SK-N-SH (cell line): ENCODE data around the gene C9. TPM values are rescaled to one million over a fixed set of nuclear protein-coding genes. Genes with fewer than 3 reads are reported as not detected.

Experiments used
- CTCF ChIA-PET: fragments of 300-600, 350-600 bp; formaldehyde crosslinking; extraction: SDS; loops from one replicate; lab custom pipeline; 2021; lab: Yijun Ruan, JAX
- POLR2A ChIA-PET: fragments of 350-600 bp; sonication (Branson Sonifier 250); formaldehyde crosslinking; extraction: SDS; loops from one replicate; lab custom pipeline; 2020; ENCODE audit warnings: antibody characterized with exemption, inconsistent platforms; lab: Yijun Ruan, JAX
- DNase-seq: peaks from one replicate; pipeline ENCODE4 v3.0.0; 2012
- H2AFZ ChIP-seq: fragments of 200-600 bp; sonication (generic); 2 replicates; pipeline ENCODE4 v1.8.1; 2016; ENCODE audit warnings: antibody characterized with exemption, mild to moderate bottlenecking, low read depth
- H3F3A ChIP-seq: fragments of 200-600 bp; sonication (generic); replicated peaks from 2 replicates; pipeline ENCODE3; 2016; ENCODE audit warnings: antibody characterized with exemption, mild to moderate bottlenecking; ENCODE audit not compliant: insufficient read depth
- H3K27ac ChIP-seq, 2 experiments: fragments of 200-500 bp in 1 of 2; fragments of 200-600 bp in 1 of 2; sonication (Bioruptor generic) in 1 of 2; sonication (generic), shearing (Covaris generic) in 1 of 2; 2 replicates each; pipeline versions ENCODE4 v1.5.1 to v1.6.1; 2014 to 2016; ENCODE audit warnings: low read depth in 2 of 2, inconsistent platforms in 1 of 2, low read length in 1 of 2, mild to moderate bottlenecking in 1 of 2, mixed read lengths in 1 of 2
- H3K27me3 ChIP-seq: fragments of 200-600 bp; sonication (generic), shearing (Covaris generic); 2 replicates; pipeline ENCODE4 v1.6.1; 2016; ENCODE audit warnings: mixed run types; ENCODE audit not compliant: insufficient read depth
- H3K36me3 ChIP-seq, 2 experiments: fragments of 200-500 bp in 1 of 2; fragments of 200-600 bp in 1 of 2; sonication (Bioruptor generic) in 1 of 2; sonication (generic) in 1 of 2; replicated peaks in 1 of 2; 2 replicates each; pipeline versions ENCODE3 to v1.5.1; 2014 to 2016; ENCODE audit warnings: low read length in 1 of 2, mild to moderate bottlenecking in 1 of 2; ENCODE audit not compliant: insufficient read depth in 2 of 2, control insufficient read depth in 1 of 2
- H3K4me1 ChIP-seq, 2 experiments: fragments of 200-500 bp in 1 of 2; fragments of 200-600 bp in 1 of 2; sonication (Bioruptor generic) in 1 of 2; sonication (generic), shearing (Covaris generic) in 1 of 2; 2 replicates each; pipeline versions ENCODE4 v1.5.1 to v1.6.1; 2014 to 2016; ENCODE audit warnings: low read depth in 1 of 2, low read length in 1 of 2, mixed run types in 1 of 2; ENCODE audit not compliant: insufficient read depth in 2 of 2, control insufficient read depth in 1 of 2
- H3K4me2 ChIP-seq: fragments of 200-600 bp; sonication (generic), shearing (Covaris generic); 2 replicates; pipeline ENCODE4 v1.6.1; 2017; ENCODE audit warnings: mixed run types
- H3K4me3 ChIP-seq, 2 experiments: fragments of 200-500 bp in 1 of 2; fragments of 200-600 bp in 1 of 2; sonication (Bioruptor generic) in 1 of 2; sonication (generic), shearing (Covaris generic) in 1 of 2; 2 replicates each; pipeline versions ENCODE4 v1.5.1 to v1.8.1; 2014 to 2016; ENCODE audit warnings: low read depth in 2 of 2, inconsistent platforms in 1 of 2, low read length in 1 of 2, mild to moderate bottlenecking in 1 of 2, mixed read lengths in 1 of 2, moderate library complexity in 1 of 2
- H3K79me2 ChIP-seq: fragments of 200-600 bp; sonication (generic); 2 replicates; pipeline ENCODE4 v1.8.1; 2017; ENCODE audit warnings: mild to moderate bottlenecking; ENCODE audit not compliant: insufficient read depth
- H3K9ac ChIP-seq: fragments of 200-600 bp; sonication (generic); 2 replicates; pipeline ENCODE4 v1.6.1; 2017; ENCODE audit warnings: mixed run types
- H3K9me2 ChIP-seq: fragments of 200-600 bp; sonication (generic); 2 replicates; pipeline ENCODE4 v1.6.1; 2017; ENCODE audit warnings: mixed run types
- H3K9me3 ChIP-seq: fragments of 200-600 bp; sonication (generic); 2 replicates; pipeline ENCODE4 v1.6.1; 2017; ENCODE audit warnings: mixed run types, mild to moderate bottlenecking, moderate library complexity
- H4K20me1 ChIP-seq: fragments of 200-600 bp; sonication (generic); 2 replicates; pipeline ENCODE4 v1.6.1; 2017; ENCODE audit warnings: mild to moderate bottlenecking, mixed run types; ENCODE audit not compliant: insufficient read depth
- ELF1 ChIP-seq: IDR thresholded peaks from 2 replicates; pipeline ENCODE4 v1.4.0; 2012
- EP300 ChIP-seq, 2 experiments: IDR thresholded peaks; 2 replicates each; pipeline versions ENCODE4 v1.4.0 to v1.6.1; 2012; ENCODE audit warnings: borderline replicate concordance in 1 of 2, low read depth in 1 of 2, low read length in 1 of 2
- FOSL2 ChIP-seq: IDR thresholded peaks from 2 replicates; pipeline ENCODE4 v1.4.0; 2012; ENCODE audit warnings: low read depth, mild to moderate bottlenecking, moderate library complexity, borderline replicate concordance
- GABPA ChIP-seq: IDR thresholded peaks from 2 replicates; pipeline ENCODE4 v1.4.0; 2012; ENCODE audit warnings: low read depth, mild to moderate bottlenecking
- MEF2A ChIP-seq: IDR thresholded peaks from 2 replicates; pipeline ENCODE4 v1.4.0; 2012; ENCODE audit warnings: low read depth, borderline replicate concordance
- MXI1 ChIP-seq: IDR thresholded peaks from 2 replicates; pipeline ENCODE4 v1.6.1; 2012; ENCODE audit warnings: mild to moderate bottlenecking, low read depth, low read length, improper control_type of control experiment
- NFIC ChIP-seq: IDR thresholded peaks from 2 replicates; pipeline ENCODE4 v1.4.0; 2012; ENCODE audit warnings: borderline replicate concordance
- POLR2AphosphoS5 ChIP-seq: IDR thresholded peaks from 2 replicates; pipeline ENCODE4 v1.6.1; 2012; ENCODE audit warnings: low read depth, low read length
- RXRA ChIP-seq: IDR thresholded peaks from 2 replicates; pipeline ENCODE4 v1.4.0; 2012; ENCODE audit warnings: low read depth, mild to moderate bottlenecking, borderline replicate concordance
- SIN3A ChIP-seq: IDR thresholded peaks from 2 replicates; pipeline ENCODE4 v1.6.1; 2012; ENCODE audit warnings: low read depth, mild to moderate bottlenecking, low read length, moderate library complexity, borderline replicate concordance
- TCF12 ChIP-seq: IDR thresholded peaks from 2 replicates; pipeline ENCODE4 v1.4.0; 2012
- TEAD4 ChIP-seq: IDR thresholded peaks from 2 replicates; pipeline ENCODE4 v1.4.0; 2012; ENCODE audit warnings: mild to moderate bottlenecking, borderline replicate concordance; ENCODE audit not compliant: insufficient read depth
- WGBS: methylation state at CpG from one replicate; pipeline ENCODE4 v1.1.6; 2017; ENCODE audit warnings: low lambda C conversion rate; 5-methylcytosine and 5-hydroxymethylcytosine counted together
- polyA plus RNA-seq, 3 experiments: library from polyadenylated mRNA; depleted of rRNA; stranded (reverse); fragments of >200 nt; gene quantifications; 2 replicates each; pipeline ENCODE4 v1.2.3, GENCODE V29; 2012
- TF ChIP-seq, protein P1 (sequence below): IDR thresholded peaks from 2 replicates; pipeline ENCODE4 v1.6.1; 2012; ENCODE audit warnings: mild to moderate bottlenecking, low read depth, low read length, moderate library complexity
- TF ChIP-seq, protein P2 (sequence below): IDR thresholded peaks from 2 replicates; pipeline ENCODE4 v1.4.0; 2012; ENCODE audit warnings: low read depth, borderline replicate concordance
- TF ChIP-seq, protein P3 (sequence below): fragments of 150-350 bp; IDR thresholded peaks from 2 replicates; pipeline ENCODE4 v1.6.1; 2016; ENCODE audit warnings: mild to moderate bottlenecking, low read depth, low read length
- TF ChIP-seq, protein P4 (sequence below): IDR thresholded peaks from 2 replicates; pipeline ENCODE4 v1.4.0; 2012; ENCODE audit warnings: low read depth

C9 gene
- polyA plus RNA-seq, 1 of the 3 experiments (the other 2 are of a cell fraction), result not detected

DNA sequence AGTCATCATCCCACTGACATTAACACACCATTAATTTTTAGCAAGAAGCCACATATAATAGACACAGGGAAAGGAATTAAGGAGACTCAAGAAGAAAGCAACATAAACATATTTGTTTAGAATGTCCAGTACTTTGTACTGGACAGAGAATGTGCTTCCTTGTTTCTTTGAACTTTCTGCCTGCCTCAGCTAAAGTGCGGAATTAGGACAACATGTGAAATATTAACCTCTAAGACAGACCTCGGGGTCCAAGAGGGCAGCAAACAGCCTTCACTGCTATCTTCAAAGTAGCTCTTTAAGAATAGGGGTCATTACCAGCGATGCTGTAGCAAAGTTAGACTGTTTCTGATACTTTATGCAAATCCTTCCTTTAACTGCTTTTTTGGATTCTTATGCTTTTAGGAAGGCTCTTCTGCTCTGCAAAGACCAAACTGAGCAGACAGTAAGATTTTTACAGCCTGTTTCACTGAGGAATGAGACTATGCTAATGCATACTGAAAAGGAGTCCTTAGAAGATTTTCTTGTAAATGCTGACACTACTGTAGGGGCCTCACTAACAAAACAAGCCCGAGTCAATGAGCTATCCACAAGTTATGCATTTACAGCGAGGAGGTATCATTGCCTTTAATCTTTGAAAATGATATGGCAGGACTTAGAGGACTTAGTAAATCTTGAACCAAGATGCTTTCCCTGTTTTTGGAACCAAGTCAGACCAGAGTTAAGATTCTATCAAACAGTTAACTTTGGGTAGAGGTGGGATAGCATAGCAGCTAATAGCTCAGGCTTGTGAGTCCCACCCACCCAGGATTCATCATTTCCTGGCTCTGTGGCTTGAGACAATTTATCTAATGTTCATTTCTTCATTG, 36.7 kb upstream of the C9 start:
- Histone ChIP-seq H2AFZ (no peak overlapping the region), H3K4me2 (peak overlapping the region; percentile 56), H3K4me3 (no peak overlapping the region), H3K27ac (peak overlapping the region; percentile 22 to 99; a peak in 3 of 4 replicates), H3F3A (peaks cover 45% of the 10 kb centered on the region), H3K9me3 (no peaks in the 10 kb centered on the region), H3K36me3 (peaks cover 0 to 22% of the 10 kb centered on the region in 2 experiments), H3K9ac (peak overlapping the region; percentile 35; the same call in 1 of the 2 replicates), H3K9me2 (no peaks in the 10 kb centered on the region), H4K20me1 (no peaks in the 10 kb centered on the region), H3K27me3 (no peaks in the 10 kb centered on the region), H3K4me1 (peaks cover 0 to 40% of the 10 kb centered on the region in 2 experiments; a peak in 3 of 4 replicates), H3K79me2 (peaks cover 60% of the 10 kb centered on the region)
- no peak for DNase-seq
- POLR2A ChIA-PET, result no interaction called here
- no peak for TF ChIP-seq NFIC
- CTCF ChIA-PET, result interaction anchor here (0.9 to 1.4 kb wide), 3 partner anchors 21 to 147 kb away, joined by 3 read pairs; no protein-coding TSS in a partner anchor
- 34% methylated on average over 4 of the region's 5 CpGs for whole genome bisulfite sequencing

DNA sequence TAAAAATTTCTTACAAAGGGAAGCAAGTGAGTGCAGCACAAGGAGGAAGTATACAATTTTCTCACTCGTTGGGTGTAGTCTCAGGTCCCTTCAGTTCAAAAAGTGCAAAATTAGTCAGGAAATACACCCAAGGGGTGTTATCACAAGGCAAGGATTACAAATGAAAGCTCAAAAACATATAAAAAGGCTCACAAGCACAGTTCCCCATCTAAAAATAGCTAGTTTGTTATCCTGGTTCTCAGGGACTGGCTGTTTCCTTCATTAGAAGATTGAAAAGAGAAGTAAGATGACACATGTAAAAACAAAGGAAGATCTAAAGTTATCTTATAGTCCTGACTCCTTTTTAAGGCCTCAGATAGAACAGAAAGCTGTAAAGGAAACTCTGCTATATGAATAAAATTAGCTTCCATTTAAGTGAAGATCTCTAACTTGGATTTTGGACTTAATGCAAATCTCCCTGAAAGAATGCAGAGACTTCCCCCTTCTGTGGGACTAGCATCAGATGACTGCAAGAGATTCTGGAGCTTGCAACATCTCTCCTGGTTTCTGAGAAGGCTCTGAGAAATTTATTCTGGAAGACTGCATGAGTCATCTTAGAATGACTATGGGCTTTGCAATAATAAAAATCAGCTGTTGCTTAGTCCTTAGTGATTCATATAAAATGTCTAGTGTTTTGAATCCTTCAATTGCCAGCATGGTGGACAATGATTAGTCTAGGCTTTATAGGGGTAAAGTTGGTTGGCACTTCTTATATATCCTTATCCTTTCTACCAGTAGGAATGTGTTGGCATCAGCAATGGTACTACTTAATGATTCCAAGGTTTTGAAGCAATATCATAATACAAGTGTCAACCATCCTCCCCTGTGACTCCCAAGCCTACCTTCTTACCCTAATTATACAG, 35.1 kb upstream of the C9 start:
- ChIA-PET CTCF (interaction anchor here (0.7 to 1.4 kb wide), 3 partner anchors 20 to 24 kb away, joined by 3 to 4 read pairs (median 3); no protein-coding TSS in a partner anchor), POLR2A (no interaction called here)
- H3K9ac ChIP-seq, result peak overlapping the region; percentile 70
- no peaks in the 10 kb centered on the region for H3K9me3 ChIP-seq
- WGBS, result 35% methylated on average over 1 of the region's 1 CpG
- H4K20me1 ChIP-seq, result no peaks in the 10 kb centered on the region
- peaks cover 45% of the 10 kb centered on the region for H3F3A ChIP-seq
- H3K27ac ChIP-seq, result peak overlapping the region; percentile 81 to 99
- H3K79me2 ChIP-seq, result peaks cover 48% of the 10 kb centered on the region
- H3K9me2 ChIP-seq, result no peaks in the 10 kb centered on the region
- H3K36me3 ChIP-seq, result peaks cover 0 to 22% of the 10 kb centered on the region in 2 experiments
- H2AFZ ChIP-seq, result peak overlapping the region; percentile 10; the same call in 1 of the 2 replicates
- H3K4me2 ChIP-seq, result peak overlapping the region; percentile 69; the same call in 1 of the 2 replicates
- H3K4me3 ChIP-seq, result peak overlapping the region in 1 of 2 experiments; percentile 17; a peak in 1 of 4 replicates
- peaks cover 0 to 50% of the 10 kb centered on the region in 2 experiments; a peak in 3 of 4 replicates for H3K4me1 ChIP-seq
- DNase-seq, result no peak
- no peaks in the 10 kb centered on the region for H3K27me3 ChIP-seq
- peak; percentile 95 for TF ChIP-seq TCF12
- TF ChIP-seq MXI1, result no peak
- peak; percentile 99 for TF ChIP-seq FOSL2
- TF ChIP-seq POLR2AphosphoS5, result peak; percentile 68; the same call in 1 of the 2 replicates
- peak; percentile 46 to 73; a peak in 2 of 4 replicates for TF ChIP-seq EP300 (IDR thresholded peaks at IDR 0.05; ENCODE audit: borderline replicate concordance in 1 of 2, low read depth in 1 of 2, low read length in 1 of 2)
- TF ChIP-seq, protein P1, sequence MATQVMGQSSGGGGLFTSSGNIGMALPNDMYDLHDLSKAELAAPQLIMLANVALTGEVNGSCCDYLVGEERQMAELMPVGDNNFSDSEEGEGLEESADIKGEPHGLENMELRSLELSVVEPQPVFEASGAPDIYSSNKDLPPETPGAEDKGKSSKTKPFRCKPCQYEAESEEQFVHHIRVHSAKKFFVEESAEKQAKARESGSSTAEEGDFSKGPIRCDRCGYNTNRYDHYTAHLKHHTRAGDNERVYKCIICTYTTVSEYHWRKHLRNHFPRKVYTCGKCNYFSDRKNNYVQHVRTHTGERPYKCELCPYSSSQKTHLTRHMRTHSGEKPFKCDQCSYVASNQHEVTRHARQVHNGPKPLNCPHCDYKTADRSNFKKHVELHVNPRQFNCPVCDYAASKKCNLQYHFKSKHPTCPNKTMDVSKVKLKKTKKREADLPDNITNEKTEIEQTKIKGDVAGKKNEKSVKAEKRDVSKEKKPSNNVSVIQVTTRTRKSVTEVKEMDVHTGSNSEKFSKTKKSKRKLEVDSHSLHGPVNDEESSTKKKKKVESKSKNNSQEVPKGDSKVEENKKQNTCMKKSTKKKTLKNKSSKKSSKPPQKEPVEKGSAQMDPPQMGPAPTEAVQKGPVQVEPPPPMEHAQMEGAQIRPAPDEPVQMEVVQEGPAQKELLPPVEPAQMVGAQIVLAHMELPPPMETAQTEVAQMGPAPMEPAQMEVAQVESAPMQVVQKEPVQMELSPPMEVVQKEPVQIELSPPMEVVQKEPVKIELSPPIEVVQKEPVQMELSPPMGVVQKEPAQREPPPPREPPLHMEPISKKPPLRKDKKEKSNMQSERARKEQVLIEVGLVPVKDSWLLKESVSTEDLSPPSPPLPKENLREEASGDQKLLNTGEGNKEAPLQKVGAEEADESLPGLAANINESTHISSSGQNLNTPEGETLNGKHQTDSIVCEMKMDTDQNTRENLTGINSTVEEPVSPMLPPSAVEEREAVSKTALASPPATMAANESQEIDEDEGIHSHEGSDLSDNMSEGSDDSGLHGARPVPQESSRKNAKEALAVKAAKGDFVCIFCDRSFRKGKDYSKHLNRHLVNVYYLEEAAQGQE, result no peak
- TF ChIP-seq, protein P2, sequence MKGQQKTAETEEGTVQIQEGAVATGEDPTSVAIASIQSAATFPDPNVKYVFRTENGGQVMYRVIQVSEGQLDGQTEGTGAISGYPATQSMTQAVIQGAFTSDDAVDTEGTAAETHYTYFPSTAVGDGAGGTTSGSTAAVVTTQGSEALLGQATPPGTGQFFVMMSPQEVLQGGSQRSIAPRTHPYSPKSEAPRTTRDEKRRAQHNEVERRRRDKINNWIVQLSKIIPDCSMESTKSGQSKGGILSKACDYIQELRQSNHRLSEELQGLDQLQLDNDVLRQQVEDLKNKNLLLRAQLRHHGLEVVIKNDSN, result peak; percentile 34; the same call in 1 of the 2 replicates
- TF ChIP-seq, protein P3, sequence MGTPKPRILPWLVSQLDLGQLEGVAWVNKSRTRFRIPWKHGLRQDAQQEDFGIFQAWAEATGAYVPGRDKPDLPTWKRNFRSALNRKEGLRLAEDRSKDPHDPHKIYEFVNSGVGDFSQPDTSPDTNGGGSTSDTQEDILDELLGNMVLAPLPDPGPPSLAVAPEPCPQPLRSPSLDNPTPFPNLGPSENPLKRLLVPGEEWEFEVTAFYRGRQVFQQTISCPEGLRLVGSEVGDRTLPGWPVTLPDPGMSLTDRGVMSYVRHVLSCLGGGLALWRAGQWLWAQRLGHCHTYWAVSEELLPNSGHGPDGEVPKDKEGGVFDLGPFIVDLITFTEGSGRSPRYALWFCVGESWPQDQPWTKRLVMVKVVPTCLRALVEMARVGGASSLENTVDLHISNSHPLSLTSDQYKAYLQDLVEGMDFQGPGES, result no peak
- peak; percentile 70; the same call in 1 of the 2 replicates for TF ChIP-seq NFIC
- TF ChIP-seq SIN3A, result no peak
- TF ChIP-seq ELF1, result peak; percentile 28; the same call in 1 of the 2 replicates
- TF ChIP-seq GABPA, result no peak
- TF ChIP-seq TEAD4, result peak; percentile 70
- 0 out of 2 replicates have a peak, but pooled peaks have one; percentile 43 for TF ChIP-seq RXRA
- TF ChIP-seq, protein P4, sequence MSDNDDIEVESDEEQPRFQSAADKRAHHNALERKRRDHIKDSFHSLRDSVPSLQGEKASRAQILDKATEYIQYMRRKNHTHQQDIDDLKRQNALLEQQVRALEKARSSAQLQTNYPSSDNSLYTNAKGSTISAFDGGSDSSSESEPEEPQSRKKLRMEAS, result peak; percentile 69; the same call in 1 of the 2 replicates
- TF ChIP-seq MEF2A, result peak; percentile 38; the same call in 1 of the 2 replicates
